Activated CD4-positive, alpha-beta T cell treated with anti-CD3 and anti-CD28 coated beads, Interleukin-2, Interleukin-6, amounts not matched to agents 100 ng/mL and 50 ng/mL, durations not matched to agents 16 hours and 8 hours (primary cell): ENCODE results near the gene COMP.

Experiments
- DNase-seq: peaks from one replicate; pipeline ENCODE4 v3.0.0-alpha.2; 2020

COMP gene

DNA sequence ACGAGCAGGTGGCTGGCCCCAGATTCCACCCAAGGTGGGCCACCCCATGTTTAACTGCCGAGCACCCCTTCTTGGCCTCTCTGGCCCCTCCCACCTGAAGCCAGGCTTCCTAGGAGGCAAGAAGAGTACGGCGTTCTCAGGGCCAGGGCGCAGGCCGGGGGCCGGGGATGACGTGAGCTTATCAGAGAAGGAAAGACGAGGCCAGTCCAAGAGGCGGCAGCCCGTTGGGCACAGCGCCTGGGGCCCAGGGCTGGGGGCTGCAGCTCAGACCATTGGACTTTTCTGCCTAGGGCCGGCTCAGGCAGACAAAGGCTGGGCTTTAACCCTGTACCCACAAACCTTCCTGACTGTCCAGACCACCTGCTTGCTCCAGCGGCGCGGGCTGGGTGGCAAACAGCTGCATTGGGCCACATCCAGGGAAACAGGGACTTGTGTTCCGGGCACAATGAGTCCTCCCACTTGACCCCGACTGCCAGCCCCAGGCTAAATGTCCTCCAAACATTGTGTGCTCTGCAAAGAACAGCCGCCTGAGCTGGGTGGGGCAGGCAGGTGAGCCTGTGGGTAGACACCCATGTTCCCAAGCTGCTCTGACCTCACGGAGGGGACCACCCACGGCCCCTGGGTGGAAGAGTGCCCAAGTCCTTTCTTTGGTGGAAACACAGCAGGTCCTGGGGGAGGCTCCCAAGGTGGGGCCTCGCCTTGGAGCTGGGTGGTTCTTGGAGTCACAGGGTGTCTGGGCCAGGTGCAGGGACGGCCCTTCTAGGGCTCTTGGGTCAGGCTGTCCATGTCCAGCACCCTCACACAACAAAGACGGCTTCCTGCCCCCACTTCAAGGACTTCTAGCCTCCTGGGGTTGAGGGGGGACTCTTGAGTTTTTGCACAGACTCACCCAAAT is 21.9 kb downstream of the COMP start:
- DNase-seq: no peak

DNA sequence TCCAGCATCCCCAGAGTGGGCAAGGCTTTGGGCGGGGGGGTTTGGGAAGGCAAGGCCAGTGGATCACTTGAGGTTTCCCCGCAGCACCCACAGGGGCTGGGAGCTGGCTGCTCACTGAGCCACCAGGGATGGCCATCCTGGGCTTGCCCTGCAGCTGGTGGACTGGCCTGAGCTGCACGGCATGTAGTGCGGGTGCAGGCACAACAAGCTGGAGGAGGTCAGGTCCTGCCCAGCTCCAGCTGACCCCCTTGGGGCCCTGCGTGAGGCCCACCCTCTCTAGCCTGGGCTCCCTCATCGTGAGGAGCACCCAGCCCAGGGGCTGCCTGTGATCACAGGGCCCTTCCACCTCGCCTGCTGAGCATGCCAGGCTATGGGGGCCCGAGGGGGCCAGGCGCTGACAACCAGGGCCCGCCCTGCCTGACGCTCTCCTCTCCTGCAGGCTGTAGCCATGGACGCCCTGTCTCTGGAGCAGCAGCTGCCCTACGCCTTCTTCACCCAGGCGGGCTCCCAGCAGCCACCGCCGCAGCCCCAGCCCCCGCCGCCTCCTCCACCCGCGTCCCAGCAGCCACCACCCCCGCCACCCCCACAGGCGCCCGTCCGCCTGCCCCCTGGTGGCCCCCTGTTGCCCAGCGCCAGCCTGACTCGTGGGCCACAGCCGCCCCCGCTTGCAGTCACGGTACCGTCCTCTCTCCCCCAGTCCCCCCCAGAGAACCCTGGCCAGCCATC is 22.9 kb downstream of the COMP start:
- DNase-seq: no peak

DNA sequence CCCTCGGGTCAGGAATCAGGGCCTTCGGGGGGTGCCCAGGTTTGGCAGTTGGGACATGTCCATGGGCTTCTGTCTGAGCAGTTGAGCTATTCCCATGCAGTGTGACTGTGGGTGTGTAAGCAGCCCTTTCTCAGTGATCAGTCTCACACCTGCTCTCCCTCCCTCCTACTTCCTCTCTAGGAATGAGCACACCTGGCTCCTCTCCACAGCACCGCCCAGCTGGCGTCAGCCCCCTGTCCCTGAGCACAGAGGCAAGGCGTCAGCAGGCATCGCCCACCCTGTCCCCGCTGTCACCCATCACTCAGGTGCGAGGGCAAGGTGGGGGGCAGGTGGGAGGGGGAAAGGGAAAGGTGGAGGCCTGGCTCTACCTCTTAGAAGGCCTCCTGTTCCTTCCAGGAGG is 25.9 kb downstream of the COMP start:
- DNase-seq: no peak

DNA sequence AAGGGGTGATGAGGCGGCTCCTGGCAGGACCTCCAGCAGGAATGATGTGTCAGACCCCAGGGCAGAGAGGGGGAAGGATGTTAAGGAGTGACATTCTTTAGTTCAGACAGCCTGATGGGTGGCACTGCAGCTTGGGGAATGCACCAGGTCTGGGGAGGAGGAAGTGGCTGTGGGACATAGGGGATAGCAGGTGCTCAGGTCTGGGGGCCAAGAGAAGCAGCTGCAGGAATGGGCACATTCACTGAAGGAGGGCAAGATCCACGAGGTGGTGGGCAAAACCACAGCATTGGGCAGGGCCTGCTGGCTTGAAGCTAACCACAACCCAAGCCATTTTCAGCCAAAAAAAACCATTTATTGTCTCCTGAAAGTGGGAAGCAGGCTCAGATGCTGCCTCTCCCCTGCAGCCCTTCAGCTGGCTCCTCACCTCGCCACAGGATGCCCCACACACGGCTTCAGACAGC is 26.5 kb downstream of the COMP start:
- no peak for DNase-seq

DNA sequence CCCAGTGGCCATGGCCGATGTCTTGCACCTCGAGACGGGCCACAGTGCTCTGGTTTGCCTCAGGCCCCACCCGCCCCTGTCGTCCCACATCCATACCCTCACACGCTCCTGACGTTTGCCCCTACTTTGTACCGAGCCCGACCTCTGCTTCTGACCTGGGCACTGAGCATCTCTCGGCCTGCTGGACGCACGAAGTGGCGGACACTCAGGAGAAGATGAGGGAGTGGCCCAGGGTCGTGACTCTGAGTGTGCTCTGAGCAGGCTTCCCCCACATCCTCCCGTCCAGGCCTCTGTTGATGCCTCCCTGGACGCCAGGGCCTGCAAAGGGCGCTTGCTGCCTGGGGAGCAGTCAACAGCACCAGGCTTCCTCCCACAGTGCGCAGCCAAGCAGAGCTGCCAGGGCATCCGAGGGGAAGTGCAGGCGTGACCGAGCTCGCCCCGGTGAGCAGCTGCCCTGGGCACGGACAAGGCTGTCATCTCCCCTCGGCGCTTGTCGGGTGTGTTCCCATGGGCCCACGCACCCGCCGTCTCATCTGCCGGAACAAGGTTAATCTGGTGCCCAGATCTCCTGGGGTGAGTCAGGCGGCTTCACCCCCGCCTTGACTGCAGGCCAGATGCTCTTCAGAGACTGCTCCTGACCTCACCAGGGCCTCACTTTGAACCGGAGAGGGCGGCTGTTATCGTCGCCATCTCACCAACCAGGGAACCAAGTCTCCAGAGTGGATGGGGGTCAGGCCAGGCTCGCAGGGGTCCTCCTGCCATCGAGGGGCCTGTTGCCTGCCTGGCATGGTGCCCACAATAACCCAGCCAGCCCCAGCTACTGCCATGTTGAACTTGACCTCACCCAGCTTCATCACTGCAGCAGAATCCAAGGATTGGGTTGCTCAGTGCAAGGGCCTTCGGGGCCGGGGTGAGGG is 27.2 kb downstream of the COMP start:
- no peak for DNase-seq

DNA sequence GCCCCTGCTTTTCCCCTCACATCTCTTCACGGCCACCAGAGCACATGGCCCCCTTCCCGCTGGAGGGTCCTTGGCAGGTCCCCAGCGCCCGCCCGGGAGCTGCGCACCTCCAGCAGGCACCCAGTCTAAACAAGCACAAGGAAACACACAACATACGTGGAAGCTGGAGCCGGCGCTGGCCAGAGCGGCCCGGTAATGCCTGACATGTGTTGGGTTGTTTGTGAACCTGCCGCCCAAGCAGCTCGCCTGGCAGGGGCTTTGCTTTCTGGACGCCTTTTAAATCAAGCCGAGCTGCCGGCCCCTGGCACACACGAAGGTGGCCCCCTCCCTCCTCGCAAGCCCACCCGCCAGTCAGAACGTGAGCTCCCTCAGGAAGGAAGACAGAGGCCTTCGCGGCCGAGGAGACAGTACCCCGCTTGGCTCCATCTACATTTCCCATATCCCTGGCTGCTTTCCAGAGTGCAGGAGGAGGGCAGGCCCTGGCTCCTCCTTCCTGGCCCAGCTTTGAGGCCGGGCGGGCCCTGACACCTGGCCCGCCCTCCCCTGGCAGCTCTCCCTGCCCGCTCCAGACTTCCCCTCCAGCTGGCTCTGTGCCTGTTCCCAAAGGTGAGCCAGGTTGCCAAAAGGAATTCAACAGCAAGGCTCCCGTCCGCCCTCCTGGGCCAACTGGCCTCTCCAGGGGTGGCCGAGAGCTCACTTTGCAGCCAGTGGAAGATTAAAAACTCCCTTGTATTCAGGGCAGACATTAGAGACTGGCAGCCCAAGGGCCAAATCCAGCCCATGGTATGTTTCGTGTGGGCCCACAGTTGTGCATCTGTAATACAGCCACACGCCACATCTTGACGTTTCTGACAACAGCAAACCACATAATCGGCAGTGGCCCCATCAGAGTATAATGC is 28.7 kb downstream of the COMP start:
- DNase-seq: no peak

DNA sequence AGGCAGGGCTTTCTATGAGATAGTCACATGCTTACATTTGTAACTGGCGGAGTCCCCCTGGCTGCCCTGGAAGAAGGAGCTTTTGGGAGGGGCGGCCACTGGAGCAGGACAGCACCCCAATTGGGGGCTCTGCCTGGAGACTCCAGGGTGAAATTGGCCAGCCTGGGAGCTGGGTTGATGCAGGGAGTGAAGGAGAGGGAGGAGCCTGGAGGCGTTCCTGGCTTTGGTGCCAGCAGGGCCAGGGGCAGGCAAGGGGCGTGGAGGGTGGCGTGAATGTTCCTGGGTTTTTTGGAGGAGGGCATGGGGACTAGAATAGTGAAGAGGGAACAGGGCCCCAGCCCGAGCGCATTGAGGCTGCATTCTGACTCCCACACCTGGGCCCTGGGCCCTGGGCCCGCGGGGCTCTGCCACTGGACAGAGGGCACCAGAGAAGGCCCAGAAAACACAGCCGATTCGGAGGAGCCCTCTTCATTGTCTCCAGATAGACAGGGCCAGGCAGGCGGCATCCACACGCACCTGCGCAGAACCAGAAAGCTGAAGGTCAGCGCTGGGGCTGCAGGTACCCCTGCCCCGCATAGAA is 29.5 kb downstream of the COMP start:
- no peak for DNase-seq

DNA sequence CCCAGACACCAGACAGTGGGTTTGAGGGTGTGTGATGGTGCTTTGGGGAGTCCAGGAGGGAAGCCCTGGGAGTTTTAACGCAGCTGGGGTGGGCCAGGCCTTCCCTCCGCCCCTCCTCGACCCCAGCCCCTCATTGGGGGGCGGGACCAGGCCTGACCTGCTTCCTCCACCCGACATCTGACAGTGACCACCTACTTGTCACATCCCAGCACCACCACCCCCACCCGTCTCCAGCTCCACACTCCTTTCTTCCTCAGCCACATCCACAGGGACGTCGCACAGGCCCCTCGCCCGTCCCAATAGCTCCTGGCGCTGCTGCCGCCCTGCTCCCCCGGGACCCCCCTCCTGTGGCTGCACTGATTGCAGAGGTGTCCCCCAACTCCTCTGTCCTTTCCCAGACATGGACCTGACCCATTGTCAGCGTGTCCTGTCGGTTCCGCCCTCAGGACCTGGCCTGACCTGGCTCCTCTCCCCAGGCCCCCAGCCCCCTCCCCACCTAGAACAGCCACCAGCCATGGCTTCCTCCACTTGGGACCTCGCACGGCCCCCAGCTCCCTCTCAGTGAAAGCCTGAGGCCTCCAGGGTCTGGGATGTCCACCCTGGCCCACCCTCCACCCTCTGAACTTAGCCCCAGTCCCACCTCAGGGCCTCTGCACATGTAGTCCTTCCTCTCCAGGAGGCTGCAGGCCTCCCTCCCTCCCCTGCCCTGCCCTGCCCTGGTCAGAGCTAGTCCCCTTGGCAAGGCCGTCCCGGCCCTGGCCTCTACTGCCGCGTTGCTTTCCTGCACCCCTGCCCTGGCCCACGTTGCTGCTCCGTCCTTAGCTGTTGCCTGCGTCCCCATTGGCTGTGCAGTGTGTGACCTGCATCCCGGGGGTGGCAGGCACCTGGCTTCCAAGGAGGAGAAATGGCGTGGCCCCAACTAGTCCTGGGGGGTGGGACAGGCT is 30.4 kb downstream of the COMP start:
- DNase-seq: no peak

DNA sequence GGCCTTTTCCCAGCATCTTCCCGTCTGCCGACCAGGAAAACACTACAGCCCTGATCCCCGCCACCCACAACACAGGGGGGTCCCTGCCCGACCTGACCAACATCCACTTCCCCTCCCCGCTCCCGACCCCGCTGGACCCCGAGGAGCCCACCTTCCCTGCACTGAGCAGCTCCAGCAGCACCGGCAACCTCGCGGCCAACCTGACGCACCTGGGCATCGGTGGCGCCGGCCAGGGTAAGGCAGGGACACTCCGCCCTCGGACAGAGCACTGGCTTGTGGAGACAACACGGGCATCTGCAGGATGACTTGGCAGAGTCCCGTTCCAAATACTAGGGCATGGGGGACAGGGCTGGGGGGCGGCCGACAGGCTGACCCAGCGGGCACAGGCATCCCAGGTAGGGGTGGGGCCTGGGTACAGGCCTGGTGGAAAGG is 31.1 kb downstream of the COMP start:
- no peak for DNase-seq

DNA sequence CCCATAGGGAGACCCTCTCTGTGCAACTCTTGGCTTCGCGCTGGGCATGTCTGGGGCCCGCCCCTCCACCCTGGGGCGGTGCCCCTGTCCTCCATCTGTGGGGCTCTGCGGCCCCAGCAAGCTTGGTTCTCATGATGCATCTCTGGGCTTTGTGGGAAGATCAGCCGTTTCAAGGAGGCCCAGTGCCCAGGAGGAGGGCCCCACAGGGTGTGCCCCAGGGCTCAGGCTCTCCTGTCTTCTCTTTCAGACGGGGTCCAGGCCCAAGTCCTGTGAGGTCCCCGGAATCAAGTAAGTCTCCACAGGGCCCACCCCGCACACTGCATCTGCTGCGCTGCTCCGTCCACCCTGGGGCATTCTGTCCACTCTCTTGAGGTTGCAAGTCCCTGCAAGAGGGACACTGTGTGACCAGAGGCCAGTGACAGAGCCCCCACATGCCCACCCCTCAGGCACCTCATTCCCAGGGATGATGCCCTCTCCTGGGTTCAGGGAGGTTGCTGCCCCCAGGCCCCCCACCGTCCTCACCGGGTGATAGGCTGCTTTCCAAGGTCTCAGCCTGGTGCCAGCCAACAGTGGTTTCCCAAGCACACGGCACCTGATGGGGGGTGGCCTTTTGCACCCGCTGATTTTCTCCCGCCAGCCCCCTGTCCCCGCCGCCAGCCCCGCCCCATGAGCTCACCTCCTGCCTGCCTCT is 31.7 kb downstream of the COMP start:
- no peak for DNase-seq

DNA sequence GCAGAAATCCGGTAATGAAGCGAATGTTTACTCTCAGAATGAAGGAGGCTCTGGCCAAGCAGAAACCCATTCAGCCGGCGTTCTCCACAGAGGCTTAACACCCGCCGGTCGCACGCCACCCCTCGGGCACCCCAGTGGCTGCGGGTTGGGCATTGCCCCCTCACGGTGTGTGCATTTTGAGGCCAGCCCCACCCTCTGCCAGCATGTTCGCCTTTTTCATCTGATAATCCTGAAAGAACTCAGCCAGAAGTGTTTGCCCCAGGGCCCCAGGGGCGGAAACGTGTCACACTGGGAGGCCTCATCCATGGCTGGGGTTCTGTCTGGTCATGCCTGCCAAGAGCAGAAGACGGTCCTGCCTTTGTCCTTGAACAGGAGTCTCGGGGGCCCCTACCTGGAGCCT is 34.2 kb downstream of the COMP start:
- DNase-seq: no peak

DNA sequence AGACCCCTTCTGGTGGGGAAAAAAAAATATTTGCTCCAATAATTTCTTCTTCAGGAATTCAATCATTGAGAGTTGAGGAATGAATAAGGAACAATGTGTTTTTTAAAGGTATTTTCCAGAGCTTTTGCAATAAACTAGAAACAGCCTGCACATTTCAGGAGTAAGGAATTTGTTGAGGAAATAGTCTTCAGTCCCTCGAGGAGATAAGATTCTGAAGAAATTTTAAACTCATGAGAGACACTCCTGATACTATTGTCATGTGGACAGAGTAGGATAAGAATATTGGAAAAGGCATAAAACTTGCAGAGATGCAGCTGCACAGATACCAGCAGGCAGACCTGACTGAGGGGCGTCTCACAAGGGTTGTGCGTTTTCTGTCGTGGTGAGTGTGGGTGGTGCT is 36.6 kb downstream of the COMP start:
- DNase-seq: no peak

DNA sequence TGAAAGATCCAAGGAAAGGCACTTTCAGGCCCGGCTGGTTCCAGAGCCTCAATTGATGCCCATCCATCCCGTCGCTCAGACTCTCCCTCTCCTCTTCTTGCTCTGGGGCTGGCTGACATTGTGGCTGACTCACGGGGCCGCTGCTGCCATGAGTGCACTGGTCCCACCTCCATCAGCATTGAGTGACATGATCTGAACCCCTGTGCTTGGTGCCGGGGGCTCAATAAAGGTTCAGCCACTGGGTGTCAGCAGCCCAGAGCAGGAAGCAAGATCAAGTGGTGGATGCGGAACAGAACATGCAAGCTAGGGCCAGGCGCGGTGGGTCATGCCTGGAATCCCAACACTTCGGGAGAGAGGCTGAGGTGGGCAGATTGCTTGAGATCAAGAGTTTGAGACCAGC is 39.5 kb downstream of the COMP start:
- DNase-seq: no peak

DNA sequence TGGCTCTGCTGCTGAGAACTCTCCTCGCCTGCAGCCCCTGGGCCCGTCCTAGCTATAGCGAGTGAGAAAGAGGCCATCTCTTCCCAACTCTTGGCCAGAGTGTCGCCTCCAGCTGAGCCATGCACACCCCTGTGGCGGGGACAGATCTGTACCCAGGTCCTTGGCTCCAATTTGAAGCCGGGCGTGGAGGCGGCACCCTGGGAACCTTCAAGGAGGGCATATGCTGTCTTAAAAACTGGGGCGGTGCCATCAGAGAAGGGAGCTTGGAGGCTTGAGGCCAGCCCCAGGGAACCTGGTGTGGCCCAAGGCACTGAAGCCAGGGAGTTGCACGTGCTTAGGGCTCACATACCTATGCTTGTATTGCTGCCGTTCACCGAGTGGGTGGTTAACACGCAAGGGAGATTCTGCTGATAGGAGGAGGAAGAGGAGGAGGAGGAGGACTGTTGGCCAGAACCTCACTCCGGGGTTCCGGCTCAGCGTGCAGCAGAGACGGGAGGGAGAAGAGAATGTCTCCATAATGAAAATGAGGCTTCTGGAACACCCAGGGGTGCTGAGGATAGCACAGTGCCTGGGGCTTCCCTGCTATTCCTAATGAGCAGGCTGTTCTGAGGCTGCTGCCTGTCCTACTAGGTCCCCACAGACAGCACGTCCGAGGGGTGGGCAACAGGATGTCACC is 40.7 kb downstream of the COMP start:
- DNase-seq: no peak

DNA sequence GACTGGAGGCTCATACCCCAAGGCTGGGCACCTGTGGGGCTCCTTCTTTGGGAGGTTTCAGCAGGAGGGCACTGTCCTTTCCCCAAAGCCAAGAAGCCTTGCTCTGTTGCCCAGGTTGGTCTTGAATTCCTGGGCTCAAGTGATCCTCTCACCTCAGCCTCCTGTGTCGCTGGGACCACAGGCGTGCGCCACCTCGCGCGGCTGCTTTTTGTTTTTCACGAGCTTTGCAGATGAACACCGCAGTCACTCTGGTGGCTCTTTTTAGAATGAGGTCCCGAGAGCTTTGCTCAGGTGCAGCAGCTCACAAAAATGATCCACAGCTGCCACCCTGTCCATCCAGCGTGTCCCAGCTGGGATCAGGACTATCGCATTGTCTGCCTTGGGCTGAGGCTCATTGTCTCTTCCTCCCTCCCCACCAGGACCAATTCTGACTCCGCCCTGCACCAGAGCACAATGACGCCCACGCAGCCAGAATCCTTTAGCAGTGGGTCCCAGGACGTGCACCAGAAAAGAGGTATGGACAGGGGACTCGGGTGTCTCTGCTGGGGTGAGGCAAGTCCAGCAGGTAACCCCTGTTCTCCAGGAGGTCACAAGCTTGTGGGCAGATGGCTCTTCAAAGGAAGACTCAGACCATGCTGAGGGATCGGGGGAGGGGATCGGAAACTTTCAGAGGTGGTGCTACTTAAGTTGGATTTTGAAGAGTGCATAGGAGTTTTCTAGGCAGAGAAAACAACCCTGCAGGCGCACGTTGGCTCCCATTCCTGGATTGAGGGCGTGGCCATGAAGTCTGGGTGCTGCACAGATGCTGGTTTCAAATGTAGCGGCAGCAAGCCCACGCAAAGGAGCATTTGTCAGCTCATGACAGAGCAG is 41.5 kb downstream of the COMP start:
- DNase-seq: no peak

DNA sequence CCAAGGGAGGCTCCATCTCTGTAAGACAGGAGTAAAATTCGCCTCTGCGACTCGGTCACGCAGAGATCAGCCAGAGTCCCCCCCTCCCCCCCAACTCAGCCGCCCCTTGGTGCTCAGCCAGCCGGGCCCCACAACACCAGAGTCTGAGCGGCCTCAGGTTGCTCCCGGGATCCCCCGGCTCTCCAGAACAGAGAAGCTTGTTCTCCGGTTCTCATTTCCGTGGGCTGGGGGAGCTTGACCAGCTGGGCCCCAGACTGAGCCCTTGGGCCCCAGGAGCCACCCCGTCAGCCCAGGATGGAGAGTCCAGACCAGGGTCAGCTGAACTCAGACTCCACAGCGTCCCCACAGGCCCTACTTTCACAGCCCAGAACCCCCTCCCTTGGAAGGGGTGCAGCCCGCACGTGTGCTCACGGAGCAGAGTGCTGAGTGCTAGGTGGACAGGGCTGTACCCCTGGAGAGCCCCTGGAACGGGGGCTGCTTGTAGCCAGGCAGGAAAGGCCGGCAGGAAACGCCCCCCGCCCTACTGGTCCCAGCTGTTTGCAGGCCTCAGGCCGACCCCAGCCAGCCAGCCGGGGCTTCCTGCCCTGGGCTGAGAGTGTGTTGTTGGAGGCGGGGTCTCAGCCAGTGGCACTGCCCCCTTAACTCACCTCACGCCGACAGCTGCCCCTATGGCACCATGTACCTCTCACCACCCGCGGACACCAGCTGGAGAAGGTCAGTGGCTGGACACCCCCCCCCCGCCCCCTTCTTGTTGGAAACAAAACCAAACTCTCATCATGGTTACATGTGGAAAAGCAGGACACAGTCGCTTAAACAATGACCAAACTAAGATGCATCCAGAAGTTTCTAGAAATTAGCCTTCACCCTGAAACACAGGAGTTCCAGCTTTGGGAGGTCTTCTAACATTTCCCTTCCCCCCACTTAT is 44.4 kb downstream of the COMP start:
- no peak for DNase-seq

DNA sequence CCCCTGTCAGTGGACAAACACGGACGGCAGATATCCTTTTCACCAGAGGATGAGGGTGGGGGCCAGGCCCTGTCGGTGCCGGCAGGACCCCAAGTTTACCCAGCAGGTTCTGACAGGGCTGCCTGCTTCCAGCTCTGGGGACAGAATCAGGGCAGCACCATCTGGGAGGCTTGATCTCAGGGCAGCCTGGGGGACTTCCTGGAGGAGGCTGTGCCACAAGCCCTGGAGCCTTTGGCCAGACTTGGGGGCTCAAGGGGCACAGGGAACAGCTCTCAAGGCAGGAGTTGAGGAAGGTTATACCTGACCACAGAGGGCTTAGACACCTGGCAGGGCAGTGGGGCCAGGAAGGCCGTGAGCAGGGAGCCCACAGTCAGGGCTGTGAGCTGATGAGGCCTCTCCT is 45.2 kb downstream of the COMP start:
- no peak for DNase-seq
